Liver (tissue), 9 donors: Measurements from ENCODE around the gene AMIGO2. TPM values are rescaled to one million over a fixed set of nuclear protein-coding genes. Genes with fewer than 3 reads are reported as not detected.

Source experiments
- DNase-seq: peaks from one replicate; pipeline ENCODE4 v3.0.0-alpha.2; 2017; ENCODE audit warnings: low spot score
- H3K27ac ChIP-seq, 2 donors: one replicate each; pipeline ENCODE4 v1.7.0; 2013; ENCODE audit warnings: inconsistent platforms in 2 of 2, low read length in 2 of 2, control low read depth in 1 of 2, low read depth in 1 of 2, mild to moderate bottlenecking in 1 of 2
- H3K27me3 ChIP-seq, 4 donors: one replicate each; pipeline versions ENCODE4 v1.6.1 to v1.7.0; 2013; ENCODE audit warnings: low read length in 3 of 4, inconsistent platforms in 1 of 4, mild to moderate bottlenecking in 1 of 4, moderate library complexity in 1 of 4; ENCODE audit not compliant: control insufficient read depth in 4 of 4, insufficient read depth in 4 of 4
- H3K36me3 ChIP-seq, 4 donors: one replicate each; pipeline versions ENCODE4 v1.6.1 to v1.7.0; 2013; ENCODE audit warnings: low read length in 3 of 4, mild to moderate bottlenecking in 3 of 4, low read depth in 1 of 4, moderate library complexity in 1 of 4; ENCODE audit not compliant: control insufficient read depth in 4 of 4, insufficient read depth in 3 of 4
- H3K4me1 ChIP-seq, 4 donors: one replicate each; pipeline versions ENCODE4 v1.6.1 to v1.7.0; 2013; ENCODE audit warnings: low read length in 3 of 4, mild to moderate bottlenecking in 3 of 4, moderate library complexity in 1 of 4; ENCODE audit not compliant: control insufficient read depth in 4 of 4, insufficient read depth in 4 of 4
- H3K4me3 ChIP-seq, 3 donors: one replicate each; pipeline versions ENCODE4 v1.6.1 to v1.7.0; 2013; ENCODE audit warnings: low read length in 3 of 3, control low read depth in 1 of 3, low read depth in 1 of 3, mild to moderate bottlenecking in 1 of 3
- H3K9ac ChIP-seq, 2 donors: one replicate each; pipeline ENCODE4 v1.7.0; 2013; ENCODE audit warnings: low read length in 2 of 2, mild to moderate bottlenecking in 2 of 2, moderate library complexity in 2 of 2, control low read depth in 1 of 2, low read depth in 1 of 2
- H3K9me3 ChIP-seq, 4 donors: one replicate each; pipeline versions ENCODE4 v1.6.1 to v1.7.0; 2013; ENCODE audit warnings: low read length in 3 of 4; ENCODE audit not compliant: control insufficient read depth in 4 of 4
- ATF3 ChIP-seq: IDR thresholded peaks from 2 replicates; pipeline ENCODE4 v1.6.1; 2016; ENCODE audit warnings: antibody characterized with exemption
- CTCF ChIP-seq: fragments of 150-350 bp; IDR thresholded peaks from 2 replicates; pipeline ENCODE4 v1.5.1; 2017; ENCODE audit warnings: improper control_type of control experiment, low read depth, low read length; ENCODE audit not compliant: missing input control
- EGR1 ChIP-seq, 2 donors: IDR thresholded peaks; 2 replicates each; pipeline ENCODE4 v1.6.1; 2016 to 2018; ENCODE audit warnings: antibody characterized with exemption in 2 of 2, low read depth in 2 of 2
- FOXA1 ChIP-seq: IDR thresholded peaks from 2 replicates; pipeline ENCODE4 v1.6.1; 2016; ENCODE audit warnings: antibody characterized with exemption
- FOXA2 ChIP-seq: IDR thresholded peaks from 2 replicates; pipeline ENCODE4 v1.6.1; 2016; ENCODE audit warnings: antibody characterized with exemption
- GABPA ChIP-seq, 2 donors: IDR thresholded peaks in 1 of 2; conservative IDR thresholded peaks in 1 of 2; 2 replicates each; pipeline ENCODE4 v1.6.1; 2016; ENCODE audit warnings: antibody characterized with exemption in 2 of 2, mild to moderate bottlenecking in 1 of 2, moderate library complexity in 1 of 2
- HNF4A ChIP-seq, 2 donors: conservative IDR thresholded peaks; 2 replicates each; pipeline ENCODE4 v1.6.1; 2016; ENCODE audit warnings: antibody characterized with exemption in 2 of 2, mild to moderate bottlenecking in 2 of 2
- HNF4G ChIP-seq: IDR thresholded peaks from 2 replicates; pipeline ENCODE4 v1.6.1; 2016; ENCODE audit warnings: antibody characterized with exemption
- JUND ChIP-seq, 2 donors: IDR thresholded peaks; 2 replicates each; pipeline ENCODE4 v1.6.1; 2016; ENCODE audit warnings: antibody characterized with exemption in 2 of 2
- NR2F2 ChIP-seq: IDR thresholded peaks from 2 replicates; pipeline ENCODE4 v1.6.1; 2016; ENCODE audit warnings: antibody characterized with exemption
- RAD21 ChIP-seq, 2 donors: IDR thresholded peaks; 2 replicates each; pipeline ENCODE4 v1.6.1; 2016; ENCODE audit warnings: antibody characterized with exemption in 2 of 2, mild to moderate bottlenecking in 2 of 2
- REST ChIP-seq: IDR thresholded peaks from 2 replicates; pipeline ENCODE4 v1.6.1; 2016; ENCODE audit warnings: antibody characterized with exemption, mild to moderate bottlenecking
- RXRA ChIP-seq, 2 donors: IDR thresholded peaks; 2 replicates each; pipeline ENCODE4 v1.6.1; 2017 to 2018; ENCODE audit warnings: antibody characterized with exemption in 2 of 2, mild to moderate bottlenecking in 1 of 2
- SP1 ChIP-seq: IDR thresholded peaks from 2 replicates; pipeline ENCODE4 v1.6.1; 2018; ENCODE audit warnings: antibody characterized with exemption, mild to moderate bottlenecking
- TAF1 ChIP-seq: conservative IDR thresholded peaks from 2 replicates; pipeline ENCODE4 v1.6.1; 2016; ENCODE audit warnings: antibody characterized with exemption, mild to moderate bottlenecking
- YY1 ChIP-seq: IDR thresholded peaks from 2 replicates; pipeline ENCODE4 v1.6.1; 2016; ENCODE audit warnings: antibody characterized with exemption, mild to moderate bottlenecking
- WGBS: extraction: QIAGEN DNeasy Blood & Tissue Kit; methylation state at CpG from one replicate; pipeline ENCODE4 v1.1.7; 2013; 5-methylcytosine and 5-hydroxymethylcytosine counted together
- polyA plus RNA-seq, 2 donors: library from polyadenylated mRNA; stranded (reverse) in 1 of 2; unstranded in 1 of 2; fragments of 200-250 nt in 1 of 2; fragments of >200 nt in 1 of 2; fragmentation: Nextera tagmentation in 1 of 2; extraction: Ambion mirVana in 1 of 2; gene quantifications; one replicate each; pipeline versions ENCODE4 v1.2.1 to v1.2.3, GENCODE V29; 2013 to 2015
- total RNA-seq, 2 donors: library from RNA; depleted of rRNA; stranded (reverse); fragments of >200 nt; gene quantifications; one replicate each; pipeline ENCODE4 v1.2.3, GENCODE V29; 2014
- TF ChIP-seq, protein P1 (sequence below): IDR thresholded peaks from 2 replicates; pipeline ENCODE4 v1.6.1; 2016; ENCODE audit warnings: antibody characterized with exemption
- TF ChIP-seq, protein P2 (sequence below): IDR thresholded peaks from 2 replicates; pipeline ENCODE4 v1.6.1; 2016; ENCODE audit warnings: antibody characterized with exemption
- donor health status: healthy.
- donor health status: healthy.
- donor health status: healthy.
- donor health status: healthy.
- donor health status: healthy.

AMIGO2 gene
- total and polyA plus RNA-seq, 4 donors, result 1.2 to 3.5 (median 2.3) TPM

GRCh38 chr12:47110011-47110541 is 30.3 kb upstream of the AMIGO2 start (continued):
- TF ChIP-seq RAD21 (IDR thresholded peaks at IDR 0.05), result no peak
- no peak for TF ChIP-seq JUND (IDR thresholded peaks at IDR 0.05)
- TF ChIP-seq GABPA (IDR thresholded peaks at IDR 0.05 in 1 of 2, conservative IDR thresholded peaks at IDR 0.05 in 1 of 2), result no peak

- TF ChIP-seq ATF3, result no peak
Measured at GRCh38 chr12:47107926-47108325, 28.2 kb upstream of the AMIGO2 start.

DNA sequence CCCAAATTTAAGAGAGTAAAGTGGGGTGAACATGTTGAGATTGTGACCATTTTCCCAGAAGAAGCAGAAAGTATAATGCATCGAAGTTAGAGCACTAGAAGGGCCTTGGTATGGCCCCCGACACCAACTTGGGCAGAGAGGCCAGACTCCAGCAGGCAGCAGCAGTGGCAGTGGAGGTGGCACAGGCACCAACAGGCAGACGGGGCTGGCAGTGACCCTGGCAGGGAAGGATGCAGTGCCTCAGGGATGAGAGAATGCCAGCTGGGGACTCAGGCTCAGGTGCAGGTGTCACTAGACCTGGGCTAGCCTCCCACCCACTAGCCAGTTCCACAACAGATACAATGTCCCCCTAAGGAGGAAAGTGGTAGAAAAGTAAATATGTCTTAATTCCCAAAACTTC is 27.7 kb upstream of the AMIGO2 start:
- Histone ChIP-seq H3K27me3 (no peaks in the 10 kb centered on the region), H3K36me3 (no peaks in the 10 kb centered on the region), H3K4me1 (no peaks in the 10 kb centered on the region), H3K27ac (no peak overlapping the region), H3K9ac (no peak overlapping the region), H3K9me3 (no peaks in the 10 kb centered on the region), H3K4me3 (no peak overlapping the region)
- 98% methylated on average over 3 of the region's 3 CpGs for WGBS
- no peak for DNase-seq
- TF ChIP-seq TAF1 (no peak), FOXA1 (no peak), ATF3 (no peak), GABPA (IDR thresholded peaks at IDR 0.05 in 1 of 2, conservative IDR thresholded peaks at IDR 0.05 in 1 of 2) (no peak), REST (no peak), NR2F2 (no peak), EGR1 (IDR thresholded peaks at IDR 0.05; ENCODE audit: low read depth in 2 of 2) (no peak), HNF4G (no peak), JUND (IDR thresholded peaks at IDR 0.05) (no peak), RXRA (IDR thresholded peaks at IDR 0.05) (no peak), RAD21 (IDR thresholded peaks at IDR 0.05) (no peak), HNF4A (conservative IDR thresholded peaks at IDR 0.05) (no peak), FOXA2 (no peak), SP1 (no peak), YY1 (no peak), CTCF (no peak)
- TF ChIP-seq, protein P1, sequence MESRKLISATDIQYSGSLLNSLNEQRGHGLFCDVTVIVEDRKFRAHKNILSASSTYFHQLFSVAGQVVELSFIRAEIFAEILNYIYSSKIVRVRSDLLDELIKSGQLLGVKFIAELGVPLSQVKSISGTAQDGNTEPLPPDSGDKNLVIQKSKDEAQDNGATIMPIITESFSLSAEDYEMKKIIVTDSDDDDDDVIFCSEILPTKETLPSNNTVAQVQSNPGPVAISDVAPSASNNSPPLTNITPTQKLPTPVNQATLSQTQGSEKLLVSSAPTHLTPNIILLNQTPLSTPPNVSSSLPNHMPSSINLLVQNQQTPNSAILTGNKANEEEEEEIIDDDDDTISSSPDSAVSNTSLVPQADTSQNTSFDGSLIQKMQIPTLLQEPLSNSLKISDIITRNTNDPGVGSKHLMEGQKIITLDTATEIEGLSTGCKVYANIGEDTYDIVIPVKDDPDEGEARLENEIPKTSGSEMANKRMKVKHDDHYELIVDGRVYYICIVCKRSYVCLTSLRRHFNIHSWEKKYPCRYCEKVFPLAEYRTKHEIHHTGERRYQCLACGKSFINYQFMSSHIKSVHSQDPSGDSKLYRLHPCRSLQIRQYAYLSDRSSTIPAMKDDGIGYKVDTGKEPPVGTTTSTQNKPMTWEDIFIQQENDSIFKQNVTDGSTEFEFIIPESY, result no peak
- TF ChIP-seq, protein P2, sequence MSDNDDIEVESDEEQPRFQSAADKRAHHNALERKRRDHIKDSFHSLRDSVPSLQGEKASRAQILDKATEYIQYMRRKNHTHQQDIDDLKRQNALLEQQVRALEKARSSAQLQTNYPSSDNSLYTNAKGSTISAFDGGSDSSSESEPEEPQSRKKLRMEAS, result no peak

More at GRCh38 chr12:47107926-47108325, 28.2 kb upstream of the AMIGO2 start:
- no peak for DNase-seq
- no peaks in the 10 kb centered on the region for H3K4me1 ChIP-seq
- no peaks in the 10 kb centered on the region for H3K9me3 ChIP-seq
- H3K9ac ChIP-seq, result no peak overlapping the region
- H3K27ac ChIP-seq, result no peak overlapping the region
- no peaks in the 10 kb centered on the region for H3K36me3 ChIP-seq
- no peak overlapping the region for H3K4me3 ChIP-seq
- H3K27me3 ChIP-seq, result no peaks in the 10 kb centered on the region
